K562 (cell line): ENCODE measurements around the gene ADGRB3. TPM values are rescaled to one million over a fixed set of nuclear protein-coding genes. Genes with fewer than 3 reads are reported as not detected.

ENCODE experiments used
- E2F1 ChIP-seq: sonication (generic); formaldehyde crosslinking; IDR thresholded peaks from 2 replicates; pipeline ENCODE4 v1.8.1; 2023; ENCODE audit warnings: mild to moderate bottlenecking, missing genetic modification reagents, moderate library complexity
- ETS2 ChIP-seq: IDR thresholded peaks from 2 replicates; pipeline ENCODE4 v1.6.1; 2016; ENCODE audit warnings: borderline replicate concordance, missing genetic modification characterization, mild to moderate bottlenecking, moderate library complexity, missing compliant biosample characterization; ENCODE audit not compliant: poor library complexity, severe bottlenecking
- ETV1 ChIP-seq: fragments of 450-650 bp; conservative IDR thresholded peaks from 2 replicates; pipeline ENCODE4 v1.6.1; 2016; ENCODE audit warnings: missing genetic modification characterization, control low read depth, low read depth, missing compliant biosample characterization
- FIP1L1 ChIP-seq: fragments of 200-400 bp; formaldehyde crosslinking; IDR thresholded peaks from 2 replicates; pipeline ENCODE4 v1.6.1; 2018; ENCODE audit warnings: mild to moderate bottlenecking, low read depth, low read length; ENCODE audit not compliant: poor library complexity, severe bottlenecking
- FOXK1 ChIP-seq: sonication (generic); formaldehyde crosslinking; IDR thresholded peaks from 2 replicates; pipeline ENCODE4 v1.8.0; 2022; ENCODE audit warnings: missing genetic modification reagents, mild to moderate bottlenecking, borderline replicate concordance
- HDAC3 ChIP-seq: fragments of 450-650 bp; IDR thresholded peaks from 2 replicates; pipeline ENCODE4 v1.6.1; 2018; ENCODE audit warnings: borderline replicate concordance, mild to moderate bottlenecking, moderate library complexity; ENCODE audit not compliant: partially characterized antibody
- KDM2B ChIP-seq: fragments of 250-450 bp; sonication (Bioruptor Pico); IDR thresholded peaks from 2 replicates; pipeline ENCODE4 v1.8.0; 2021; ENCODE audit warnings: mild to moderate bottlenecking, moderate library complexity
- NFIC ChIP-seq: fragments of 450-650 bp; IDR thresholded peaks from 2 replicates; pipeline ENCODE4 v1.6.1; 2017; ENCODE audit warnings: mild to moderate bottlenecking, inconsistent platforms
- NONO ChIP-seq, 2 experiments: fragments of 200-400 bp in 1 of 2; fragments of 450-650 bp in 1 of 2; formaldehyde crosslinking in 1 of 2; IDR thresholded peaks; 2 replicates each; pipeline ENCODE4 v1.6.1; 2017; ENCODE audit warnings: low read depth in 2 of 2, mild to moderate bottlenecking in 2 of 2, moderate library complexity in 2 of 2, low read length in 1 of 2
- NR1H2 ChIP-seq: sonication (generic); formaldehyde crosslinking; IDR thresholded peaks from 2 replicates; pipeline ENCODE4 v1.4.0; 2020; ENCODE audit warnings: mild to moderate bottlenecking, missing genetic modification reagents
- PHB ChIP-seq: fragments of 250-450 bp; sonication (Bioruptor Pico); IDR thresholded peaks from 2 replicates; pipeline ENCODE4 v1.5.0; 2021
- RAD21 ChIP-seq, 2 experiments: fragments of 250-450 bp in 1 of 2; fragments of 450-650 bp in 1 of 2; sonication (Bioruptor Pico) in 1 of 2; formaldehyde crosslinking in 1 of 2; IDR thresholded peaks in 1 of 2; conservative IDR thresholded peaks in 1 of 2; 2 replicates each; pipeline versions ENCODE4 v1.4.0 to v1.8.0; 2020 to 2022; ENCODE audit warnings: mild to moderate bottlenecking in 2 of 2, moderate library complexity in 1 of 2
- RBM15 ChIP-seq: fragments of 200-400 bp; formaldehyde crosslinking; IDR thresholded peaks from 2 replicates; pipeline ENCODE4 v1.6.1; 2018; ENCODE audit warnings: mild to moderate bottlenecking, low read length, moderate library complexity; ENCODE audit not compliant: insufficient read depth
- RCOR1 ChIP-seq, 2 experiments: IDR thresholded peaks; 2 replicates each; pipeline ENCODE4 v1.6.1; 2012; ENCODE audit warnings: low read depth in 2 of 2, low read length in 2 of 2, borderline replicate concordance in 1 of 2, improper control_type of control experiment in 1 of 2
- SAP30 ChIP-seq: fragments of 200-600 bp; sonication (generic); IDR thresholded peaks from 2 replicates; pipeline ENCODE4 v1.6.1; 2012; ENCODE audit warnings: borderline replicate concordance, low read depth, mild to moderate bottlenecking, moderate library complexity, low read length, control low read depth, inconsistent platforms; ENCODE audit not compliant: insufficient read depth, poor library complexity, severe bottlenecking
- TCF15 ChIP-seq: fragments of 250-450 bp; sonication (Bioruptor Pico); IDR thresholded peaks from 2 replicates; pipeline ENCODE4 v1.8.0; 2022; ENCODE audit warnings: moderate library complexity, mild to moderate bottlenecking, inconsistent platforms
- TCF3 ChIP-seq: sonication (generic); formaldehyde crosslinking; IDR thresholded peaks from 2 replicates; pipeline ENCODE4 v1.4.0; 2020; ENCODE audit warnings: mild to moderate bottlenecking, missing genetic modification reagents
- TFAM ChIP-seq: fragments of 250-450 bp; sonication (Bioruptor Pico); conservative IDR thresholded peaks from 2 replicates; pipeline ENCODE4 v1.5.0; 2021; ENCODE audit warnings: mild to moderate bottlenecking, moderate library complexity
- TSHZ1 ChIP-seq: fragments of 250-450 bp; sonication (Bioruptor Pico); IDR thresholded peaks from 2 replicates; pipeline ENCODE4 v1.4.0; 2020; ENCODE audit warnings: mild to moderate bottlenecking, moderate library complexity
- ZFP1 ChIP-seq: fragments of 450-650 bp; formaldehyde crosslinking; IDR thresholded peaks from 2 replicates; pipeline ENCODE4 v1.4.0; 2020; ENCODE audit warnings: mild to moderate bottlenecking, mixed read lengths
- ZNF354B ChIP-seq: fragments of 250-450 bp; sonication (Bioruptor Pico); IDR thresholded peaks from 2 replicates; pipeline ENCODE4 v1.4.0; 2020
- ZNF584 ChIP-seq: fragments of 200-800 bp; sonication (Bioruptor generic); IDR thresholded peaks from 2 replicates; pipeline ENCODE4 v1.6.1; 2016; ENCODE audit warnings: low read depth, mild to moderate bottlenecking, missing genetic modification characterization, missing compliant biosample characterization
- polyA plus RNA-seq, 8 experiments: library from polyadenylated mRNA; depleted of rRNA in 4 of 8; stranded (reverse) in 5 of 8; unstranded in 3 of 8; fragments of >200 nt; fragmentation: Nextera tagmentation in 2 of 8; fragmentation: Illumina TruSeq in 1 of 8; extraction: Ambion mirVana in 2 of 8; extraction: Trizol in 1 of 8; gene quantifications; 2 replicates each; pipeline versions ENCODE4 v1.2.1 to v1.2.3, GENCODE V29; 2011 to 2014; ENCODE audit warnings: inconsistent platforms in 1 of 8, missing spikeins in 1 of 8
- total RNA-seq, 7 experiments: library from RNA; depleted of rRNA in 6 of 7; stranded (reverse); fragments of >200 nt in 6 of 7; fragmentation: Illumina TruSeq in 2 of 7; extraction: Trizol in 2 of 7; gene quantifications; 2 replicates each; pipeline versions ENCODE4 v1.2.1 to v1.2.3, GENCODE V29; 2011 to 2021; ENCODE audit warnings: low replicate concordance in 1 of 7

ADGRB3 gene
- total and polyA plus RNA-seq, 9 of the 15 experiments (the other 6 are each of a cell fraction or from before 2014, with no cell fraction given): 0.90 to 7.8 (median 2.4) TPM

- TF ChIP-seq SAP30 (no peak), ZNF584 (CRISPR knock-in tag) (no peak), ZNF354B (CRISPR knock-in tag) (no peak), FIP1L1 (no peak), ETV1 (tag) (no peak), RCOR1 (IDR thresholded peaks at IDR 0.05; ENCODE audit: borderline replicate concordance in 1 of 2, low read depth in 2 of 2, low read length in 2 of 2) (peak in 1 of 2 experiments; percentile 36; a peak in 1 of 4 replicates), TCF15 (CRISPR knock-in tag) (no peak), RBM15 (no peak), FOXK1 (CRISPR knock-in tag) (no peak), PHB (CRISPR knock-in tag) (no peak), TFAM (CRISPR knock-in tag) (no peak), ZFP1 (CRISPR knock-in tag) (no peak), KDM2B (CRISPR knock-in tag) (no peak), E2F1 (no peak), NR1H2 (CRISPR knock-in tag) (no peak), TSHZ1 (CRISPR knock-in tag) (no peak), ETS2 (no peak), NONO (IDR thresholded peaks at IDR 0.05; ENCODE audit: low read depth in 2 of 2, low read length in 1 of 2) (no peak), NFIC (peak; percentile 25; the same call in 1 of the 2 replicates), HDAC3 (peak; percentile 57), RAD21 (CRISPR knock-in tag; conservative IDR thresholded peaks at IDR 0.05 in 1 of 2, IDR thresholded peaks at IDR 0.05 in 1 of 2) (peak; percentile 62 to 71), TCF3 (CRISPR knock-in tag) (no peak)
Measured at GRCh38 chr6:68967549-68968300, 332.6 kb downstream of the ADGRB3 start (continued).
